ENCODE data around the gene CCT2. TPM values are rescaled to one million over a fixed set of nuclear protein-coding genes. Genes with fewer than 3 reads are reported as not detected.

CCT2 gene
- total and polyA plus RNA-seq, 10 of the 15 experiments (the other 5 are each of a cell fraction or from before 2014, with no cell fraction given) = 242 to 418 (median 348) TPM

DNA sequence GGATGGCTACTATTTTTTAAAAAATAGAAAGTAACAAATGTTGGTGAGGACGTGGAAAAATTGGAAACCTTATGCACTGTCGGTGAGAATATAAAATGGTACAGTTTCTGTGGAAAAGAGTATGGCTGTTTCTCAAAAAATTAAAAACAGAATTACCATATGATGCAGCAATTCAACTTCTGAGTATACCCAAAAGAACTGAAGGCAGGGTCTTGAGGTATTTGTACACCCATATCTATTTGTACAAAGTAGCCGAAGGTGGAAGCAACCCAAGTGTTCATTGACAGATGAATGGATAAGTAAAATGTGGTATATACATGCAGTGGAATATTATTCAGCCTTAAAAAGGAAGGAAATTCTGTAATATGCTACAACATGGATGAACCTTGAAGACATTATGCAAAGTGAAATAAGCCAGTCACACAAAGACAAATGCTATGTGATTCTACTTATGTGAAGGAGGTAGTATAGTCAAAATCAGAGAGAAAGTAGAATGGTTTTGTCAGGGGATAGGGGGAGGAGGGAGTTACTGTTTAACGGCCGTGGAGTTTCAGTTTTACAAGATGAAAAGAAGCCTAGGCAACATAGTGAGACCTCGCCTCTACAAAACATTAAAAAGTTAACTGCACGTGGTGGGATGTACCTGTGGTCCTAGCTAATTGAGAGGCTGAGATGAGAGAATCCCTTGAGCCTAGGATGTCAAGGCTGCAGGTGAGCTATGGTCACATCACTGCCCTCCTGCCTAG, 38.4 kb upstream of the CCT2 start:
- Histone ChIP-seq H3K4me3 (no peak overlapping the region), H3K27ac (ENCODE audit: control insufficient read depth, insufficient read depth) (no peak overlapping the region), H3K36me3 (ENCODE audit: control insufficient read depth in 2 of 2, insufficient read depth in 2 of 2, low read length in 1 of 2) (peaks cover 0 to 2% of the 10 kb centered on the region in 2 experiments; a peak in 1 of 4 replicates), H3K9me3 (replicated peaks; ENCODE audit: control insufficient read depth, insufficient read depth, low read length) (peaks cover 2% of the 10 kb centered on the region), H4K20me1 (ENCODE audit: control insufficient read depth, insufficient read depth) (no peaks in the 10 kb centered on the region), H3K9ac (ENCODE audit: control insufficient read depth, insufficient read depth, low read length) (no peak overlapping the region), H3K27me3 (replicated peaks in 1 of 2; ENCODE audit: control insufficient read depth in 2 of 2, insufficient read depth in 2 of 2, low read length in 1 of 2) (no peaks in the 10 kb centered on the region), H3K4me2 (ENCODE audit: control insufficient read depth, insufficient read depth) (no peak overlapping the region), H3K4me1 (ENCODE audit: control insufficient read depth, insufficient read depth, low read length) (no peaks in the 10 kb centered on the region), H3K79me2 (ENCODE audit: control insufficient read depth, insufficient read depth, low read length) (no peaks in the 10 kb centered on the region), H2AFZ (ENCODE audit: control insufficient read depth, low read depth, low read length) (no peak overlapping the region)
- 55% methylated on average over 7 of the region's 7 CpGs for WGBS (ENCODE audit: insufficient coverage, insufficient replicate concordance, low lambda C conversion rate, missing lambda C conversion rate)
- in situ Hi-C loops (cut with MboI) = no loop called here
- ChIA-PET SMC1A (ENCODE audit: uncharacterized antibody, unreplicated experiment) (no interaction called here), RAD21 (ENCODE audit: unreplicated experiment) (no interaction called here), POLR2A (interaction anchor here (1.3 kb wide), 1 partner anchor 12 kb away, joined by 4 read pairs; no protein-coding TSS in a partner anchor), CTCF (no interaction called here)
- no peak for FAIRE-seq
- no peak for TF ChIP-seq NFXL1 (IDR thresholded peaks at IDR 0.05; ENCODE audit: borderline replicate concordance)
- TF ChIP-seq JUND (IDR thresholded peaks at IDR 0.05; ENCODE audit: low read depth, low read length) = peak; percentile 22; the same call in 1 of the 2 replicates
- 0 out of 2 replicates have a peak, but pooled peaks have one; percentile 21 for TF ChIP-seq ATF2 (IDR thresholded peaks at IDR 0.05; ENCODE audit: low read length)
- TF ChIP-seq IKZF2 (IDR thresholded peaks at IDR 0.05) = 0 out of 4 replicates have a peak, but pooled peaks of 1 of the 2 experiments have one; percentile 16
- peak in 1 of 2 experiments; percentile 20; a peak in 1 of 4 replicates for TF ChIP-seq EP300 (IDR thresholded peaks at IDR 0.05; ENCODE audit: borderline replicate concordance in 1 of 2, control insufficient read depth in 1 of 2, low read depth in 2 of 2, low read length in 2 of 2)
- 0 out of 2 replicates have a peak, but pooled peaks have one; percentile 21 for TF ChIP-seq SMARCA5 (IDR thresholded peaks at IDR 0.05)
- no peak for TF ChIP-seq WRNIP1 (IDR thresholded peaks at IDR 0.05; ENCODE audit: borderline replicate concordance, low read depth, low read length)
- peak; percentile 49; the same call in 1 of the 2 replicates for TF ChIP-seq ZNF217 (IDR thresholded peaks at IDR 0.05)
- TF ChIP-seq BHLHE40 (IDR thresholded peaks at IDR 0.05; ENCODE audit: borderline replicate concordance in 1 of 2, low read depth in 2 of 2, low read length in 1 of 2) = peak; percentile 71 to 81
- peak; percentile 97 for ATAC-seq
- DNase-seq (ENCODE audit: low read depth, low spot score) = peak; percentile 19
- BruUV-seq (replicated peaks) = no TSS peak
- intact Hi-C loops (cut with micrococcal nuclease; ENCODE audit: unreplicated experiment) = no loop called here
